8988T (cell line): ENCODE measurements around the gene PCCA.

ENCODE experiments used
- DNase-seq: peaks from one replicate; pipeline ENCODE4 v3.0.0; 2011

The PCCA gene

GRCh38 chr13:100532090-100532766 lies 443.3 kb downstream of the PCCA start:
- DNase-seq = no peak

- no peak for DNase-seq
Measured at GRCh38 chr13:100532836-100533435, 444.0 kb downstream of the PCCA start.

- DNase-seq = no peak
Measured at GRCh38 chr13:100533588-100534041, 444.7 kb downstream of the PCCA start.

- no peak for DNase-seq
Measured at GRCh38 chr13:100534147-100534843, 445.4 kb downstream of the PCCA start.

- DNase-seq = no peak
Measured at GRCh38 chr13:100534911-100535310, 446.0 kb downstream of the PCCA start.

GRCh38 chr13:100535426-100536135 lies 446.7 kb downstream of the PCCA start:
- no peak for DNase-seq

- DNase-seq = no peak
Measured at GRCh38 chr13:100536643-100537180, 447.8 kb downstream of the PCCA start.

GRCh38 chr13:100537486-100537885 lies 448.6 kb downstream of the PCCA start:
- no peak for DNase-seq

GRCh38 chr13:100537951-100538462 lies 449.1 kb downstream of the PCCA start:
- DNase-seq = no peak

- no peak for DNase-seq
Measured at GRCh38 chr13:100540621-100541020, 451.7 kb downstream of the PCCA start.

GRCh38 chr13:100541897-100542825 lies 453.3 kb downstream of the PCCA start:
- no peak for DNase-seq

- DNase-seq = no peak
Measured at GRCh38 chr13:100542826-100543156, 453.9 kb downstream of the PCCA start.

GRCh38 chr13:100543872-100544602 lies 455.1 kb downstream of the PCCA start:
- DNase-seq = no peak

GRCh38 chr13:100544866-100545683 lies 456.2 kb downstream of the PCCA start:
- DNase-seq = no peak

GRCh38 chr13:100545684-100546061 lies 456.8 kb downstream of the PCCA start:
- no peak for DNase-seq

- no peak for DNase-seq
Measured at GRCh38 chr13:100546713-100547405, 458.0 kb downstream of the PCCA start.

GRCh38 chr13:100547791-100548201 lies 458.9 kb downstream of the PCCA start:
- DNase-seq = no peak

GRCh38 chr13:100549316-100549715 lies 460.4 kb downstream of the PCCA start:
- DNase-seq = no peak

- DNase-seq = no peak
Measured at GRCh38 chr13:100552755-100553154, 463.9 kb downstream of the PCCA start.

- no peak for DNase-seq
Measured at GRCh38 chr13:100559886-100560285, 471.0 kb downstream of the PCCA start.
